Neuronal stem cell (in vitro differentiated cells): ENCODE data around the gene SFXN5.

Experiments
- DNase-seq: peaks from one replicate; pipeline ENCODE4 v3.0.0-alpha.2; 2013; ENCODE audit warnings: low spot score
- H2AFZ ChIP-seq: one replicate; pipeline ENCODE4 v1.6.1; 2013; ENCODE audit warnings: mild to moderate bottlenecking, low read length, inconsistent platforms
- H2AK5ac ChIP-seq: 2 replicates; pipeline ENCODE4 v1.6.1; 2013; ENCODE audit warnings: low read depth, mild to moderate bottlenecking, inconsistent platforms, low read length, moderate library complexity, mixed read lengths
- H2BK120ac ChIP-seq: 2 replicates; pipeline ENCODE4 v1.6.1; 2013; ENCODE audit warnings: low read depth, mild to moderate bottlenecking, inconsistent platforms, low read length, moderate library complexity, mixed read lengths
- H2BK12ac ChIP-seq: one replicate; pipeline ENCODE4 v1.6.1; 2013; ENCODE audit warnings: low read length, inconsistent platforms
- H2BK15ac ChIP-seq: 2 replicates; pipeline ENCODE4 v1.6.1; 2013; ENCODE audit warnings: mild to moderate bottlenecking, low read length, inconsistent platforms, mixed read lengths
- H2BK5ac ChIP-seq: one replicate; pipeline ENCODE4 v1.6.1; 2013; ENCODE audit warnings: inconsistent platforms, mild to moderate bottlenecking, low read length, moderate library complexity
- H3K14ac ChIP-seq: one replicate; pipeline ENCODE4 v1.6.1; 2013; ENCODE audit warnings: low read length, inconsistent platforms
- H3K18ac ChIP-seq: 2 replicates; pipeline ENCODE4 v1.6.1; 2013; ENCODE audit warnings: low read length, inconsistent platforms
- H3K23ac ChIP-seq: 2 replicates; pipeline ENCODE4 v1.6.1; 2013; ENCODE audit warnings: low read depth, mild to moderate bottlenecking, mixed read lengths, low read length, inconsistent platforms; ENCODE audit not compliant: poor library complexity
- H3K27ac ChIP-seq: replicated peaks from 3 replicates; pipeline ENCODE4 v1.5.1; 2013; ENCODE audit warnings: low read length, inconsistent platforms
- H3K27me3 ChIP-seq, 3 experiments: 2 replicates each; pipeline ENCODE4 v1.6.1; 2013; ENCODE audit warnings: low read length in 3 of 3, mild to moderate bottlenecking in 2 of 3, inconsistent platforms in 1 of 3, low read depth in 1 of 3, mixed read lengths in 1 of 3, moderate library complexity in 1 of 3; ENCODE audit not compliant: control insufficient read depth in 3 of 3, insufficient read depth in 3 of 3
- H3K36me3 ChIP-seq, 2 donors: replicated peaks in 1 of 2; 2 replicates each; pipeline ENCODE4 v1.6.1; 2013; ENCODE audit warnings: low read length in 2 of 2; ENCODE audit not compliant: control insufficient read depth in 2 of 2, insufficient read depth in 2 of 2
- H3K4ac ChIP-seq: 2 replicates; pipeline ENCODE4 v1.6.1; 2013; ENCODE audit warnings: inconsistent platforms, mild to moderate bottlenecking, low read length, moderate library complexity
- H3K4me1 ChIP-seq, 2 donors: 1 replicate in 1 of 2; 2 replicates in 1 of 2; pipeline ENCODE4 v1.6.1; 2013; ENCODE audit warnings: low read length in 2 of 2, low read depth in 1 of 2; ENCODE audit not compliant: control insufficient read depth in 2 of 2, insufficient read depth in 1 of 2
- H3K4me2 ChIP-seq: one replicate; pipeline ENCODE4 v1.6.1; 2013; ENCODE audit warnings: mild to moderate bottlenecking, low read length, inconsistent platforms; ENCODE audit not compliant: insufficient read depth, poor library complexity, severe bottlenecking
- H3K4me3 ChIP-seq, 2 donors: 2 replicates each; pipeline ENCODE4 v1.5.1; 2013; ENCODE audit warnings: low read length in 2 of 2, mild to moderate bottlenecking in 2 of 2, inconsistent platforms in 1 of 2, moderate library complexity in 1 of 2
- H3K79me1 ChIP-seq: one replicate; pipeline ENCODE4 v1.6.1; 2013; ENCODE audit warnings: low read depth, mild to moderate bottlenecking, inconsistent platforms, low read length, moderate library complexity
- H3K9ac ChIP-seq: one replicate; pipeline ENCODE4 v1.6.1; 2013; ENCODE audit warnings: mild to moderate bottlenecking, low read depth, low read length, inconsistent platforms; ENCODE audit not compliant: poor library complexity
- H3K9me3 ChIP-seq, 2 donors: replicated peaks in 1 of 2; 2 replicates each; pipeline versions ENCODE3 to v1.6.1; 2013; ENCODE audit warnings: low read length in 2 of 2, mild to moderate bottlenecking in 2 of 2, inconsistent platforms in 1 of 2, low read depth in 1 of 2, mixed read lengths in 1 of 2, moderate library complexity in 1 of 2; ENCODE audit not compliant: control insufficient read depth in 2 of 2, insufficient read depth in 1 of 2
- H4K8ac ChIP-seq: one replicate; pipeline ENCODE4 v1.6.1; 2013; ENCODE audit warnings: low read depth, mild to moderate bottlenecking, inconsistent platforms, low read length, moderate library complexity
- H4K91ac ChIP-seq: one replicate; pipeline ENCODE4 v1.6.1; 2013; ENCODE audit warnings: low read length, low read depth, mild to moderate bottlenecking, inconsistent platforms; ENCODE audit not compliant: poor library complexity
- WGBS, 2 donors: extraction: QIAGEN DNeasy Blood & Tissue Kit; methylation state at CpG; one replicate each; pipeline ENCODE4 v1.1.7; 2013; ENCODE audit warnings: missing lambda C conversion rate in 2 of 2, mixed read lengths in 1 of 2; ENCODE audit not compliant: insufficient read length in 2 of 2, insufficient replicate concordance in 1 of 2; ENCODE audit errors: extremely low coverage in 2 of 2; 5-methylcytosine and 5-hydroxymethylcytosine counted together

Gene SFXN5

DNA sequence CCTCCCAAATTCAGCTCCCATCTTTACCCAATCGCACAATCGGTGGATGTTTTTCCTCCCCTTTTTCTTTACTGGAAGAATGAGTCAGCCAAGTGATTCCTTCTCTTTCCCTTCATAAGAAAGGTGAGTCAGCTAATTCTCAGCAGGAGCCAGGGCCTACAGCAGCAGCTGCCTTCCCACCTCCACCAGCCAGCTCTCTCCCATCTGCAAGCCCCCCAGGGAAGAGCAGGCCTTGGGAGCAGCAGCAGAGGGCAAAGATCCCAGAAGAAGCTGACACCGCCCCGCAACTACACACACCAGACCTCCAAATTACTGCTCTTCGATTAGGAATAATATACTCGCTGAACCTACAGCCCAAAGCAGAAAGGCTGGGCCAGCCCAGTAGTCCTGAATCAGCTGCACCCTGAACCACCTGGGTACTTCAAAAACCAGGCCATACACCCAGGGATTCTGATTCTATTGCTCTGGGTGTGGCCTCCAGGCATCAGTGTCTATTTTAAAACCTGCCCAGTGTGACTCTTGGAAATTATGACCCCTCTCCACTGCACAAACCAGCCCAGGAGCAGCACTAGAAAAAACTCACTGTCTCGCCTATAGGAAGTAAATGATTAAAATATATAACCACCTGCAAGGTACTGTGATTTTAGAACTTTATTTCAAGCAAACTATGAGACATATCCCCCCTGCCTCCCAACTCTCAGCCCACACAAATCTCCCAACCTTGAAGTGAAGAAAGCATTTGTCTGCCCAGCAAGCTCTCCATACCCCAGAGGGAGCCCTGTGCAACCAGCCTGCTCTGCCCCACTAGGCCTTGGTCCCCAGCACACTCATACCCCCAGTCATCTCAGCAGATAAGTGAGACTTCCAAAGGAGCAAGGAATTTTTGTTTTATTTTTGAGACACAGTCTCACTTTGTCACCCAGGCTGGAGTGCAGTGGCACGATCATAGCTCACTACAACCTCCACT is 7.3 kb downstream of the SFXN5 start:
- DNase-seq = no peak
- Histone ChIP-seq H3K4me1 (peaks cover 8 to 10% of the 10 kb centered on the region in 2 donors), H3K23ac (no peak overlapping the region), H3K18ac (no peak overlapping the region), H3K4ac (no peak overlapping the region), H2BK120ac (no peak overlapping the region), H4K91ac (no peak overlapping the region), H3K9ac (no peak overlapping the region), H2BK5ac (no peak overlapping the region), H2BK12ac (no peak overlapping the region), H3K79me1 (no peaks in the 10 kb centered on the region), H3K27ac (no peak overlapping the region), H4K8ac (no peak overlapping the region), H2AK5ac (no peak overlapping the region), H3K9me3 (no peaks in the 10 kb centered on the region), H3K14ac (no peak overlapping the region), H3K4me3 (no peak overlapping the region), H3K4me2 (no peak overlapping the region), H3K36me3 (peaks cover 0 to 6% of the 10 kb centered on the region in 2 donors), H2AFZ (peak overlapping the region; percentile 21), H3K27me3 (peaks cover 0 to 5% (median 0%) of the 10 kb centered on the region in 3 experiments), H2BK15ac (no peak overlapping the region)
- WGBS, 2 donors = no CpG with 5 or more reads among the region's 8 CpGs

GRCh38 chr2:73063472-73063871 is 8.0 kb downstream of the SFXN5 start:
- no peak for DNase-seq
- Histone ChIP-seq H2AK5ac (no peak overlapping the region), H4K91ac (no peak overlapping the region), H3K36me3 (peaks cover 0 to 6% of the 10 kb centered on the region in 2 donors), H3K27ac (no peak overlapping the region), H2BK15ac (no peak overlapping the region), H3K18ac (no peak overlapping the region), H2BK5ac (no peak overlapping the region), H3K14ac (no peak overlapping the region), H3K27me3 (peaks cover 0 to 3% (median 0%) of the 10 kb centered on the region in 3 experiments), H3K79me1 (no peaks in the 10 kb centered on the region), H2BK12ac (no peak overlapping the region), H3K23ac (no peak overlapping the region), H3K4me3 (no peak overlapping the region), H3K9me3 (no peaks in the 10 kb centered on the region), H2BK120ac (no peak overlapping the region), H3K9ac (no peak overlapping the region), H3K4me2 (no peak overlapping the region), H2AFZ (peak overlapping the region; percentile 21), H3K4me1 (peaks cover 8% of the 10 kb centered on the region in 2 donors), H3K4ac (no peak overlapping the region), H4K8ac (no peak overlapping the region)
- no CpG with 5 or more reads among the region's 4 CpGs for WGBS, 2 donors

DNA sequence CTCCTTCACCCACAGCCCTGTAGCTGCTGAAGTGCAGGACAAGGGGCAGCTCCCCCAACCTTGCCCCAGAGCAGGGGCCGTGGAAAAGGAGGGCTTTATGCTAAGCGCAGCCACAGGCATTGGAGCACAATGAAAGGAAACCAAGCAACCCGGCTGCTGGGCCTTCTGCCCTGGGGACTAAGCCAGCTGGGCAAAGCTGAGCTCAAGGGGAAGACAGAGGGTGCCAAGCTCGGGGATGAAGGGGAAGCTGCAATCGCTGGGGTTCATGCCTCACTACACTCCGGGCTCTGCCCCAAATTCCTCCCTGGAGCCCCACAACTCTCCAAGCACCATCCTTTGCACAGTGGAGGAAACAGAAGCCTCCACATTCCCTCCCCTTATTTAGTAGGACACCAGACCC is 12.4 kb downstream of the SFXN5 start:
- no peak overlapping the region for H3K14ac ChIP-seq
- H3K27me3 ChIP-seq = no peaks in the 10 kb centered on the region
- DNase-seq = no peak
- no peak overlapping the region for H2BK5ac ChIP-seq
- no peak overlapping the region for H2BK12ac ChIP-seq
- H2BK15ac ChIP-seq = peak overlapping the region; percentile 5
- no CpG with 5 or more reads among the region's 6 CpGs for WGBS, 2 donors
- H4K91ac ChIP-seq = no peak overlapping the region
- H3K27ac ChIP-seq = no peak overlapping the region
- no peak overlapping the region for H3K4ac ChIP-seq
- peaks cover 0 to 22% of the 10 kb centered on the region in 2 donors for H3K36me3 ChIP-seq
- H3K79me1 ChIP-seq = no peaks in the 10 kb centered on the region
- no peak overlapping the region for H3K4me2 ChIP-seq
- H4K8ac ChIP-seq = no peak overlapping the region
- no peak overlapping the region for H3K18ac ChIP-seq
- H3K4me1 ChIP-seq = peaks cover 5 to 7% of the 10 kb centered on the region in 2 donors
- H2AK5ac ChIP-seq = no peak overlapping the region
- peaks cover 0 to 18% of the 10 kb centered on the region in 2 donors for H3K9me3 ChIP-seq
- H3K4me3 ChIP-seq = peak overlapping the region in 1 of 2 donors; percentile 20
- no peak overlapping the region for H3K23ac ChIP-seq
- H3K9ac ChIP-seq = no peak overlapping the region
- H2AFZ ChIP-seq = no peak overlapping the region
- H2BK120ac ChIP-seq = no peak overlapping the region

- no peak overlapping the region for H2BK12ac ChIP-seq
- H3K4me3 ChIP-seq = no peak overlapping the region
- no peak overlapping the region for H2BK15ac ChIP-seq
- no peaks in the 10 kb centered on the region for H3K79me1 ChIP-seq
- H3K9me3 ChIP-seq = peaks cover 0 to 18% of the 10 kb centered on the region in 2 donors
- WGBS, 2 donors = no CpG with 5 or more reads among the region's 5 CpGs
- H2BK120ac ChIP-seq = no peak overlapping the region
- no peaks in the 10 kb centered on the region for H3K27me3 ChIP-seq
- no peak overlapping the region for H3K14ac ChIP-seq
- H3K27ac ChIP-seq = no peak overlapping the region
- H3K36me3 ChIP-seq = peaks cover 0 to 19% of the 10 kb centered on the region in 2 donors
- no peak overlapping the region for H3K23ac ChIP-seq
- no peak overlapping the region for H4K91ac ChIP-seq
- DNase-seq = no peak
- no peak overlapping the region for H3K18ac ChIP-seq
- no peak overlapping the region for H3K4ac ChIP-seq
- H3K9ac ChIP-seq = no peak overlapping the region
- H2AK5ac ChIP-seq = no peak overlapping the region
- no peak overlapping the region for H4K8ac ChIP-seq
- H3K4me1 ChIP-seq = peaks cover 7 to 11% of the 10 kb centered on the region in 2 donors
- H2AFZ ChIP-seq = no peak overlapping the region
- H2BK5ac ChIP-seq = no peak overlapping the region
- no peak overlapping the region for H3K4me2 ChIP-seq
Measured at GRCh38 chr2:73054980-73055379, 16.5 kb downstream of the SFXN5 start.
